Astrocyte (in vitro differentiated cells and primary cell): Measurements from ENCODE around the gene DLK1. TPM values are rescaled to one million over a fixed set of nuclear protein-coding genes. Genes with fewer than 3 reads are reported as not detected.

Source experiments
- DNase-seq: peaks from one replicate; pipeline ENCODE4 v3.0.0-alpha.2; 2010; ENCODE audit warnings: low read depth
- FAIRE-seq: peaks from 2 replicates; lab custom pipeline; 2011; peaks lifted over from hg19 to GRCh38; lab: Jason Lieb, UNC
- H2AFZ ChIP-seq: 2 replicates; pipeline ENCODE4 v1.6.0; 2012; ENCODE audit warnings: low read depth, low read length, inconsistent platforms
- H3K27ac ChIP-seq: 2 replicates; pipeline ENCODE4 v1.5.1; 2011; ENCODE audit warnings: low read depth, low read length, inconsistent platforms
- H3K27me3 ChIP-seq: 2 replicates; pipeline ENCODE4 v1.6.0; 2011; ENCODE audit warnings: low read length, inconsistent platforms; ENCODE audit not compliant: insufficient read depth
- H3K36me3 ChIP-seq: 2 replicates; pipeline ENCODE4 v1.5.1; 2011; ENCODE audit warnings: low read length, inconsistent platforms; ENCODE audit not compliant: insufficient read depth
- H3K4me1 ChIP-seq: 2 replicates; pipeline ENCODE4 v1.5.1; 2011; ENCODE audit warnings: low read length, inconsistent platforms; ENCODE audit not compliant: insufficient read depth
- H3K4me2 ChIP-seq: 2 replicates; pipeline ENCODE4 v1.6.0; 2012; ENCODE audit warnings: low read length, inconsistent platforms
- H3K4me3 ChIP-seq: 2 replicates; pipeline ENCODE4 v1.5.1; 2011; ENCODE audit warnings: low read depth, mild to moderate bottlenecking, low read length, inconsistent platforms; ENCODE audit not compliant: insufficient read depth
- H3K79me2 ChIP-seq: 2 replicates; pipeline ENCODE4 v1.6.0; 2012; ENCODE audit warnings: mild to moderate bottlenecking, low read length, inconsistent platforms; ENCODE audit not compliant: insufficient read depth
- H3K9ac ChIP-seq: 2 replicates; pipeline ENCODE4 v1.6.0; 2012; ENCODE audit warnings: mild to moderate bottlenecking, low read length, inconsistent platforms
- H3K9me3 ChIP-seq: 2 replicates; pipeline ENCODE4 v1.5.1; 2012; ENCODE audit warnings: low read depth, mild to moderate bottlenecking, low read length, inconsistent platforms; ENCODE audit not compliant: insufficient read depth
- H4K20me1 ChIP-seq: 2 replicates; pipeline ENCODE4 v1.6.0; 2012; ENCODE audit warnings: low read length, inconsistent platforms; ENCODE audit not compliant: insufficient read depth
- H3K27ac Mint-ChIP-seq: one replicate; pipeline ENCODE4 v1.8.0; 2021; ENCODE audit warnings: mild to moderate bottlenecking, mixed read lengths; ENCODE audit not compliant: unreplicated experiment
- H3K27me3 Mint-ChIP-seq: one replicate; pipeline ENCODE4 v1.8.0; 2021; ENCODE audit warnings: low read depth, mixed read lengths; ENCODE audit not compliant: unreplicated experiment
- H3K36me3 Mint-ChIP-seq: one replicate; pipeline ENCODE4 v1.8.0; 2021; ENCODE audit warnings: low read depth, mixed read lengths; ENCODE audit not compliant: unreplicated experiment
- H3K4me1 Mint-ChIP-seq: one replicate; pipeline ENCODE4 v1.8.0; 2021; ENCODE audit warnings: low read depth, mixed read lengths; ENCODE audit not compliant: unreplicated experiment
- H3K4me3 Mint-ChIP-seq: one replicate; pipeline ENCODE4 v1.8.0; 2021; ENCODE audit warnings: mild to moderate bottlenecking, moderate library complexity, mixed read lengths; ENCODE audit not compliant: unreplicated experiment
- H3K9me3 Mint-ChIP-seq: one replicate; pipeline ENCODE4 v1.8.0; 2021; ENCODE audit warnings: mild to moderate bottlenecking, mixed read lengths; ENCODE audit not compliant: unreplicated experiment
- EZH2 ChIP-seq: IDR thresholded peaks from 2 replicates; pipeline ENCODE4 v1.6.1; 2012; ENCODE audit warnings: mild to moderate bottlenecking, low read length, inconsistent platforms; ENCODE audit not compliant: insufficient read depth
- total RNA-seq: library from RNA; stranded (reverse); gene quantifications from 2 replicates; pipeline ENCODE4 v1.2.1, GENCODE V29; 2021
- TF ChIP-seq, protein P1 (sequence below): IDR thresholded peaks from 2 replicates; pipeline ENCODE4 v1.5.1; 2011; ENCODE audit warnings: low read depth, mild to moderate bottlenecking, inconsistent platforms, low read length, moderate library complexity; ENCODE audit not compliant: insufficient read depth

Gene DLK1
- total RNA-seq, 1 donor from 2014 or later: 2.7 TPM

DNA sequence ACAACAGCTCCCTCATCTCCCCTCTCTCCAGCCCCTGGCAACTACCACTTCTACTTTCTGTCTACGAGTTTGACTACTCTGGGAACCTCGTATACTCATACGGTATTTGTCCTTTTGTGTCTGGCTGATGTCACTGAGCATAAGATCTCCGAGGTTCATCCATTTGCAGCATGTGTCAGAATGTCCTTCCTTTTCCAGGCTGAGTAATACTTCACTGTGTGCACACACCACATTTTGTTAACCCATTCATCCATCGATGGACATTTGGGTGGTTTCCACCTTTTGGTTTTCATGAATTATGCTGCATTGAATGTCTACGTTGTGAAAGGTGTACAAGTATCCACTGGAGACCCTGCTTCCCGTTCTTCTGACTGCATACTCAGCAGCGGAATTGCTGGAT, 24.1 kb upstream of the DLK1 start:
- Histone ChIP-seq H4K20me1 (no peaks in the 10 kb centered on the region), H3K79me2 (no peaks in the 10 kb centered on the region), H3K4me2 (no peak overlapping the region), H3K36me3 (no peaks in the 10 kb centered on the region), H3K4me1 (no peaks in the 10 kb centered on the region), H3K27me3 (peaks cover 6% of the 10 kb centered on the region), H2AFZ (no peak overlapping the region), H3K4me3 (no peak overlapping the region), H3K9ac (no peak overlapping the region), H3K9me3 (no peaks in the 10 kb centered on the region), H3K27ac (no peak overlapping the region)
- Mint-ChIP-seq H3K9me3 (no peaks in the 10 kb centered on the region), H3K36me3 (peaks cover 4% of the 10 kb centered on the region), H3K4me1 (no peaks in the 10 kb centered on the region), H3K27me3 (peaks cover 62% of the 10 kb centered on the region), H3K4me3 (no peak overlapping the region), H3K27ac (no peak overlapping the region)
- peak; percentile 34 for FAIRE-seq
- no peak for DNase-seq
- TF ChIP-seq, protein P1, sequence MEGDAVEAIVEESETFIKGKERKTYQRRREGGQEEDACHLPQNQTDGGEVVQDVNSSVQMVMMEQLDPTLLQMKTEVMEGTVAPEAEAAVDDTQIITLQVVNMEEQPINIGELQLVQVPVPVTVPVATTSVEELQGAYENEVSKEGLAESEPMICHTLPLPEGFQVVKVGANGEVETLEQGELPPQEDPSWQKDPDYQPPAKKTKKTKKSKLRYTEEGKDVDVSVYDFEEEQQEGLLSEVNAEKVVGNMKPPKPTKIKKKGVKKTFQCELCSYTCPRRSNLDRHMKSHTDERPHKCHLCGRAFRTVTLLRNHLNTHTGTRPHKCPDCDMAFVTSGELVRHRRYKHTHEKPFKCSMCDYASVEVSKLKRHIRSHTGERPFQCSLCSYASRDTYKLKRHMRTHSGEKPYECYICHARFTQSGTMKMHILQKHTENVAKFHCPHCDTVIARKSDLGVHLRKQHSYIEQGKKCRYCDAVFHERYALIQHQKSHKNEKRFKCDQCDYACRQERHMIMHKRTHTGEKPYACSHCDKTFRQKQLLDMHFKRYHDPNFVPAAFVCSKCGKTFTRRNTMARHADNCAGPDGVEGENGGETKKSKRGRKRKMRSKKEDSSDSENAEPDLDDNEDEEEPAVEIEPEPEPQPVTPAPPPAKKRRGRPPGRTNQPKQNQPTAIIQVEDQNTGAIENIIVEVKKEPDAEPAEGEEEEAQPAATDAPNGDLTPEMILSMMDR: no peak
- no peak for TF ChIP-seq EZH2

DNA sequence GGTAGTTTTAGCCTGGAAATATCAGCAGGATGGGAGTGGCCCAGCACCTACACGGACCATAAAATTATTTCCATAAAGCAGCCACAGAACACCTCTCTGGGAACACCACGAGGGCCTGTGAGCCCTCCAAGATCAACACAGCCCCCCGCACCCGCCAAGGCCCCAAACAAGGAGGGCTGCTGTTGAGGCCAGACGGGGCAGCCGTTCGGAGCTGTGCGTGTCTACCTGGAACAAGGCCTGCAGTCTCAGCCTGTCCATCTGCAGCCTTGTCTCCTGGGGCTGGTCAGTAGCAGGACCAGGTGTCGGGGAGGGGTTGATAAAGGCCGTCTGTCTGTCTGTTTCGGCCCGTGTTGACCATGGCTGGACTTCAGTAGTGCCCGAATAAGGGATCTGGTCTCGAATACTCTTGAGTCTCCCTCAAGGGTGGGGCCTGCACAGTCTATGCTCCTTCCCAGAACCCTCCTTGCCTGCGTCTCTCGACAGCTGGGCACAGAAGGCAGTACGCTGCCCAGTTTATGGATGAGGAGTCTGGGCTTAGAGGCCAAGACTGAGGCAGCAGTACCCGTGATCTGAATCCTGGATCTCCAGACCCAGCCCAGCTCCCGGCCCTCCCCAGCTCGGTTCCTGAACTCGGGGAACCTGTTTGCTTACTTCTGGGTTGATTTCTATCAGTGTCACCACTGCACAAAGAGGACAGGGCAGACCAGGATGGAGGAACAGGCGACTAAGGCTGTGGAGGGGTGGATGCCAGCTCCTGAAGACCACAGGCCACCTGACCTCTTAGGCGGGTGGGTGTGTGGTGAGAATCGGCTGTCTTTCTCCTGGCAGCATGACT, 23.1 kb upstream of the DLK1 start:
- H3K4me1 Mint-ChIP-seq: no peaks in the 10 kb centered on the region
- Histone ChIP-seq H3K9me3 (no peaks in the 10 kb centered on the region), H3K9ac (no peak overlapping the region), H3K79me2 (no peaks in the 10 kb centered on the region), H3K27me3 (peaks cover 6% of the 10 kb centered on the region), H3K36me3 (no peaks in the 10 kb centered on the region), H3K4me3 (no peak overlapping the region), H3K4me1 (no peaks in the 10 kb centered on the region), H3K4me2 (no peak overlapping the region), H3K27ac (no peak overlapping the region), H2AFZ (no peak overlapping the region), H4K20me1 (no peaks in the 10 kb centered on the region)
- no peaks in the 10 kb centered on the region for H3K9me3 Mint-ChIP-seq
- DNase-seq: no peak
- H3K36me3 Mint-ChIP-seq: peaks cover 3% of the 10 kb centered on the region
- H3K27me3 Mint-ChIP-seq: peaks cover 65% of the 10 kb centered on the region
- H3K27ac Mint-ChIP-seq: no peak overlapping the region
- H3K4me3 Mint-ChIP-seq: no peak overlapping the region
- no peak for FAIRE-seq
- TF ChIP-seq EZH2: no peak
- TF ChIP-seq, protein P1: no peak

DNA sequence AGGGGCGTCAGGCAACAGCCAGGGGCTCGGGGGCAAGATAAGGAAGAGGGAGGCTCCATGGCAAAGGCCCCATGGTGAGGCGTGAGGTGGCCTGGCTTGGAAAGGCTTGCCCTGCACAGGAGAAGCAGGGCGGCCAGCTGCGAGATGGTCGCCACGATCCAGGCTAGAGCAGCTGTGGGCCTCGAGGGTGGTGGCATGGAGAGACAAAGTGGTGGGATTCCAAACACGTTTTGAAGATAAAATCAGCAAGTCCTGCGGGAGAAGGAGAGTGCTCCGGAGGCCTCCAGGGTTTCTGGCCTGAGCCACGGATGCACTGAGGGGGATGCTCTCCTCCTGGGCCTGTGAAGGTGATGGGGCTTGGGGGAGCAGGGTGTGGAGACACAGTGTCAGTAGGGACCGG, 20.5 kb upstream of the DLK1 start:
- Histone ChIP-seq H3K27ac (no peak overlapping the region), H3K4me2 (no peak overlapping the region), H3K4me3 (no peak overlapping the region), H3K27me3 (peaks cover 6% of the 10 kb centered on the region), H3K36me3 (no peaks in the 10 kb centered on the region), H3K9me3 (no peaks in the 10 kb centered on the region), H3K9ac (no peak overlapping the region), H3K79me2 (no peaks in the 10 kb centered on the region), H4K20me1 (no peaks in the 10 kb centered on the region), H3K4me1 (peaks cover 3% of the 10 kb centered on the region), H2AFZ (no peak overlapping the region)
- Mint-ChIP-seq H3K4me1 (no peaks in the 10 kb centered on the region), H3K36me3 (no peaks in the 10 kb centered on the region), H3K9me3 (no peaks in the 10 kb centered on the region), H3K27me3 (peaks cover 61% of the 10 kb centered on the region), H3K4me3 (no peak overlapping the region), H3K27ac (no peak overlapping the region)
- FAIRE-seq (no peak), DNase-seq (no peak)
- TF ChIP-seq, protein P1: no peak
- TF ChIP-seq EZH2: no peak
